Choroid plexus epithelial cell (primary cell): ENCODE data around the gene PROKR2.

Experiments
- DNase-seq: peaks from one replicate; pipeline ENCODE4 v3.0.0-alpha.2; 2010; ENCODE audit warnings: low read depth
- H3K4me3 ChIP-seq: 2 replicates; pipeline ENCODE4 v1.5.1; 2011; ENCODE audit warnings: low read depth, mild to moderate bottlenecking, control low read depth, low read length, moderate library complexity
- CTCF ChIP-seq: conservative IDR thresholded peaks from 2 replicates; pipeline ENCODE4 v1.5.1; 2011; ENCODE audit warnings: low read depth, mild to moderate bottlenecking, control low read depth, inconsistent platforms, low read length, moderate library complexity

Gene PROKR2

GRCh38 chr20:5356941-5357340 lies 40.2 kb upstream of the PROKR2 start:
- no peak overlapping the region for H3K4me3 ChIP-seq
- TF ChIP-seq CTCF = no peak
- DNase-seq = no peak

GRCh38 chr20:5354901-5355300 lies 38.1 kb upstream of the PROKR2 start:
- no peak for TF ChIP-seq CTCF
- H3K4me3 ChIP-seq = no peak overlapping the region
- peak; percentile 37 for DNase-seq

- DNase-seq = peak; percentile 82
- no peak for TF ChIP-seq CTCF
Measured at GRCh38 chr20:5353624-5354496, 37.1 kb upstream of the PROKR2 start.

GRCh38 chr20:5349448-5349847 lies 32.7 kb upstream of the PROKR2 start:
- no peak overlapping the region for H3K4me3 ChIP-seq
- DNase-seq = peak; percentile 16
- TF ChIP-seq CTCF = no peak

More at GRCh38 chr20:5353624-5354496, 37.1 kb upstream of the PROKR2 start:
- no peak overlapping the region for H3K4me3 ChIP-seq

GRCh38 chr20:5342021-5342420 lies 25.3 kb upstream of the PROKR2 start:
- H3K4me3 ChIP-seq = no peak overlapping the region
- no peak for TF ChIP-seq CTCF
- no peak for DNase-seq

- no peak overlapping the region for H3K4me3 ChIP-seq
- TF ChIP-seq CTCF = no peak
- DNase-seq = no peak
Measured at GRCh38 chr20:5331340-5331739, 14.6 kb upstream of the PROKR2 start.

- no peak overlapping the region for H3K4me3 ChIP-seq
- peak; percentile 11 for DNase-seq
- no peak for TF ChIP-seq CTCF
Measured at GRCh38 chr20:5328268-5328667, 11.5 kb upstream of the PROKR2 start.
